Stimulated activated CD4-positive, alpha-beta T cell treated with anti-CD3 and anti-CD28 coated beads, TNF-alpha, amount 100 ng/mL, for 48 hours (primary cell): ENCODE measurements around the gene GPRIN1.
"Not testable (repeated sequence)": the region's sequence is repeated elsewhere in the genome, so short reads cannot be mapped to it uniquely, and the experiment has no call there.

Experiments
- DNase-seq, 3 donors: peaks; one replicate each; pipeline ENCODE4 v3.0.0-alpha.2; 2020; ENCODE audit warnings: low read depth in 3 of 3

GPRIN1 gene

DNA sequence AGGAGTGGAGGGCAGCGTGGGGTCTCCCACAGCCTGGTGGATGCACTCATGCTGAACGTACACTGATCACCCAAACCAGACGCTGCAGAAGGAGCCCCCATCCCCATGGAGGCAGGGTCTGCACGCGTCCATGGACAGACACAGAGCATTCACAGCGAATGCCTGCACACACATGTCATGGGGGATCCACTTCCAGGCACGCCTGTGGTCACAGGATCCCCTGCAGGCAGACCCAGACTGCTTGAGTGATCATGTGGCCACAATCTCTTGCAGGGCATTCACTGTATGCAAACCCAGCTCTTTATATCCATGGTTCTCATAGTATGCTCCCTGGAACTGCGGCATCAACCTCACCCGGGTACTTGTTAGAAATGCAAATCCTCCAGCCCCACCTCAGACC, 15.0 kb upstream of the GPRIN1 start:
- no peak for DNase-seq

DNA sequence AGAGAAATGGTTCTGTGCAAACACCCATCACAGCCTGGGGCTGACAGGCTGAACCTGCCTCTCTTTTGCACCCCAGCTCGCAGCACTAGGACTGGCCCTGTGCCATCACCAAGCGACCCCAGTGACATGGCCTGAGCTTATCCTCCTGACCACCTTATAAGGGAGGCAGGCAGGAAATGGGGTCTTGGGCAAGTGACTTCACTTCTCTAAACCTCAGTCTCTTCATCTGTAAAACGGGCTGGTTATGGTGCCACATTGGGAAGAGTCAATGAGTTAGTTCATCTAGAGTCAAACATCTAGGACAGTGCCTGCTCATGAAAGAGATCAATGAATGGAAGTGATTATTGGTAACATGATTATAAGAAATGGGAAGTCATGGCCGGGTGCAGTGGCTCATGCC, 14.2 kb upstream of the GPRIN1 start:
- DNase-seq = no peak

DNA sequence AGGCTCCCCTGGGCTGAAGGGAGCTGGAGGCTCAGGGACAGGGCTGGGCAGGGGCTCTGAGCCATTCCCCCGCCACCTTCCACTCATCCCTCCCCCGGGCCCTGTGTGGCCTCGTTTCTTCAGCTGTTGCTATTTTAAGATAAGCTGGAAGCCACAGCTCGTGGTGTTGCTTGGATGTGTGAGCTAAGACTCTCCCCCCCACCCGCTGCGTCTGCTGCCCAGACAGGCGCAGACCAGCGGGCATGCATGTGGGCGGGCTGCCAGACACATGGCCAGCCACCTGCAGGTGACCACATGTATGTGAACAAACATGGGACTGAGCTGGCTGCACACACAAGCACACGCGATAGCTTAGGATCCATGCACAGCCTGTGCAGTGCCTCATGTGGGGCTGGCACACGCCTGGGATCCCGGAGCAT, 11.7 kb upstream of the GPRIN1 start:
- DNase-seq = no peak

DNA sequence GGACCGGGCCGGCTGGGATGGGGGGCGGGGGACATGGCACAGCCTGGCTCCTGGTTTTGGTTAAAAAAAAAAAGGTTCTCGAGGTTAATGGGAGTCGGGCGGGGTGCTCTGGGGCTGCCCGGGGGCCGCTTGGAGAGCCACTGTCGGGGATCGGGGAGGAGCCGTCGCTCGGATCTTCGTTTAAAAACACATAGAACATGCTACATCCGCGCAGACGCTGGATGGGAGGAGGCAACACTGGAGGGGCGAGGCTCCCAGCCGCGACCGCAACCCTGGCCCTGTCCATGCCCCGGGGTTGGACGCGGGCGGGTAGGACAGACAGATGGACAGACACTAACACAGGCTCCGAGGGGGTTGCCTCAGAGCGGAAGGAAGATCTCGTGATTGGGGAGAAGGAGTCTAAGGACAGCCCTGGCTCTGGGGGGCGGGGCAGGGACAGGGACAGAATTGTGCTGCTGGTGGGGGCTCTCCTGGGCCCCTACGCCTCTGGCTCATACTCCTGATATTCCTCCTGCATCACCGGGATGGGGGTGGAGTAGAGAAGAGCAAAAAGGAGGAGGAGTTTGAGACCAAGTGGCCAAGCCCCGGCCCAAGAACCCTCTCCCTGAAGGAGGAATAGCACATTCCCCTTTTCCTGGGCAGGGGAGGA, 10.5 kb upstream of the GPRIN1 start:
- DNase-seq = no peak

DNA sequence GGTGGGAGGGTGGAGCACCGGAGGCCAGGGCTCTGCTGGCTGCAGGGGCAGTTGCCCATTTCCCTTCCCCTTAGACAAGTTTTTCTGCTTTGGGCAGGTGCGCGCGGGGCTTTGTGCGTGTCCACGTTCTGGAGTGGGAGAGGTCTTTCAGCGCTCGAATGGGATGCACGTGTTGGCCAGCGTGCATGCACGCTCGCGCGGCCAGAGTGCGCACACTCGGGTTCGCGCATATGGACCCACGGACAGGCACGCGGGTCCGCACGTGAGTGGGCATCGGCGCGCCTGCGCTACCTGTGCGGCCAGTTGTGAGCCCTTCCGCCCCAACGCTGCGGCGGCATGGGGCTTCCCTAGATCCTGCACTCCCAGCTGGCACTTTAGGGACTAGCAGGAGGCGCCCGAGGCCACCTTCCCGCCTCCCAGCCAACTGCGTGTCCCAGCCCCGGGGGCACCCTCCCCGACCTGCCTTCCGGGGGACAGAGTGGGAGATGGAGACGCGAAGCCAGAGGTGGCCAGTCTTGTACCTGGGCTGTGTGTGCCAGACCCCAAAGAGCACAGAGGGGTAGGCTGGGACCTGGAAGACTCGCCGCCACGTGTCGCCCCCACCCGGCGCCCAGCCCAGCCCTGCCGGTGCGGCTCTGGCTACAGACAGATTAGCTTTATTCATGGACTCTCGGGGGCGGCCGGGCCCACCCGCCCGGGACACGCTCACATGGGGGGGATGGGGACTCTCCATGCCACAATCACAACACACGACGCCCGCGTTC, 9.8 kb upstream of the GPRIN1 start:
- DNase-seq = no peak

DNA sequence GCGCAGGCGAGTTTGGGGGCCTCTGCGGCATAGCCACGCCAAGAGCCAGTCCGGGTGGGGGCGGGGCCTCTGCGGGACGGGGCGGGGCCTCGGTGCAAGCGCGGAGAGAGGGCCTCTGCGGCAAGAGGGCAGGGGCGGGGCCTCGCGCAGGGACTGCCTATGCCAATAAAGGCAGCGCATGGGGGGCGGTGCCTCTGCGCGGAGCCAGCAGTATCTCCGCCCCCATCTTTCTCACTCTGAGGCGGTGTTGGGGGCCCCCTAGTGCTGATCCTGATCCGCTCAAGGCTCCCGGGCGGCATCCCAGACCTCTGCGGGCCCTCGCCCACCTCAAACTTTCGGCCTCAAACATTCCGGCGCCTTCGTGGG, 9.2 kb upstream of the GPRIN1 start:
- DNase-seq = peak; percentile 65 to 86 (median 83)

DNA sequence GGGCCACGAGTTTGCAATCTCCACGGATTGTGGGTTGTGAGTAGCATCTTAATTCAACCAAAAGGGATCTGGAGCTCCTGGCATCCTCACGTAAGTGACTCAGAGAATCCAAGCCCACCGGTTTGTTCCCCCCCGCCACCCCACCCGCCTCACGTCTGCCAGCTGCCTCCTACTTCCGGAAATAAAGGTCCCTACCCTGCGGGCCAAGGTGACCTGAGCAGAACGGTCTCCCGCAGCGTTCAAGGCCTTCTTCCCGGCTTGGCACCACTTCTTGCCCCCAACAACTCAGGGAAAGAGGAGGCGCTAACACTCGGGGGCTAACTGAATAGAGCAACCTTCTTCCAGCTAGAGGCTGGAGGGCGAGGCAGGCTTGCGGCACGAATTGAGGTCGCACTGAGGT, 8.8 kb upstream of the GPRIN1 start:
- no peak for DNase-seq

DNA sequence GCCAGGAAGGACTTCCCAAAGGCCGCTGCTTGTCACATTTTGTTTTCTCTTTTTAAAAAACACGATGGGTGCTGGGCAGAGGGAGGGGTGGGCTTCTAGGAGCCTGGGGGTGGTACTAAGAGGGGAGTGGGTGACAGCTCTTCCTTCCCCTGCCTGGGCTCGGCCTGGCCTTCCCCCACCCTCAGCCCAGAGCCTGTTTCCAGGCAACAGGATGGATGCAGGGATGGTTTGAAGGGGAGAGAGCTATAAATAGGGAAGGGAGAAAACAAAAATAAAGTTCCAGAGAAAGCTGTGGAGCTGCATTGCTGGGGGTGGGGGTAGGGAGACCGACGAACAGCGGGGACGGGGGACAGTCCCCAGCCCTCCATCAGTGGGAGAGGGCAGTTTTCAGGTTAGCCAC, 6.6 kb upstream of the GPRIN1 start:
- no peak for DNase-seq

DNA sequence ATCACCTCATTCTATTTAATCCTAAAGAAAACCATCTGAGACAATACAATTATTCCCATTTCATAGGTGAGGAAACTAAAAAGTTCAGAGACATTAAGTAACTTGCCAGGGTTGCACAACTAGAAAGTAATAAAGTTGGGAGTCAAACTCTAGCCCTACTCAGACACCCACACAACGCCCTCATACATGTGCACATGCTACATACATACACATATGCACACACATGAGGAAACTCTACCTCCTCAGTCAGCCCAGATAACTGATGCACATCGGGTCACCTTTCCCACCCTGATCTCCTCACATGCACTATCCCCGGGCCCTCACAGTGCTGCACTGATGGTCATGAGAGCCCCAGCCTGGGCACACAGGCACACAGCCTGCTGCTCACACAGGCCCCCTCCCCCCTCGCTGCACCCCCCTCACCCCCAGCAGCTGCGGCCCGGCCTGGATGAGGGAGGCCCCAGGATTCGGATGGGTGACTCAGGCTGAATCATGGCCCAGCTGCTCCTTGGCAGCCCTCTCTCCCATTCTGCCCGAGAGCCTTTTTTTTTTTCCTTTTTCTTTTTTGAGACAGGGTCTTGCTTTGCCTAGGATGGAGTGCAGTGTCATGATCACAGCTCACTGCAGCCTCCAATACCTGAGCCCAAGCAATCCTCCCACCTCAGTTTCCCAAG, 5.0 kb upstream of the GPRIN1 start:
- DNase-seq = no peak

DNA sequence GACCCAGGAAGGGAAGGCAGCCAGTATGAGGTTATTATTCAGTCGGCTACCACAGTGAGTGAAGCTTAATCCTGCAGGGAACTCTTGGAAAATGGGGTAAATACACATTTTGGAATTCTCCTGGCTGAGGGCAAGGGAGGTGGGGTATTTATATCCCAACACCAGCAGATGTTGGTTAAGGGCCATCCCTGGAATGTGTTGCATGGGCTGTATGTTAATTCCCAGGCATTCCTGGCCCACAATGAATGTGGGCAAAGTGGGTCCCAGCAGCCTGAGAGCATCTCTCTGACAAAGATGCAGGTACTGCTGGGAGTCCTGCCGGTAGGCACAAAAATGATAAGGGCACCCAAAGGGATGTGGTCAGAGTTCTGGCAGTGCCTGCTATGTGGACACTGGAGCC, 2.9 kb upstream of the GPRIN1 start:
- no peak for DNase-seq

DNA sequence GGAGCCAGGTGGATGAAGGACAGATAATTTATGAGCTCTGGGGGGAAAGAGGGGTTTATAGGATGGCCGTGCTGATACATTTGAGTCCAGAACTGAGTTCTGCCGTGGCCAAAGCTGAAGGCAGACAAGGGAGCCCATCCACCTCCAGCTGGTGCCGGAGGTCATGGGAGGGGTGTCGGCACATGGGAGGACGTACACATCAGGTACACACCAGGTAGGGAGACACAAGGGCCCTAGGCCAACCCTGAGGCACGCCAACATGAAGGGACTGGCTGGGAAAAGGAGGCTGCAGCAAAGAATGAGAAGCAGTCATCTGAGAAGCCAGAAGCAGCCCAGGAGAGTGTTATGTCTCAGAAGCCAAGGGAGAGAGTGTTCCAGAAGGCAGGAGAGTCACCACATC, 2.1 kb upstream of the GPRIN1 start:
- no peak for DNase-seq

DNA sequence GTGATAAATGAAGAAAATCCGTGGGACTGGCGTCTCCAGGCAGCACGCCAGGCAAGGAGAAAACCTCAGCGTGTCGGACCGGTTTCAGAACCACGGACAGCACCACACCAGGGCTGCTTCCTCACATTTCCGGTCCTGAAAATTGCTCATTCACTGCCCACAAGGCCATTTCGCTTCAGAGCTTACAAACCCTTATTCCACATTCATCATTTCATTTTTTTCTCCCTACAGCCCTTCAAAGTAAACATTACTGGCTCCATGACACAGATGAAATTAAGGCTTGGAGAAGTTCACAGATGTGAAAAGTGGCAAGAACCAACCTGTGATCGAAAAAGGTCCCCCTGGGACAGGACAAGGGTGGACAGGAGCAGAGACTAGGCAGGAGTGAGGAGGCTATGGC, 1.5 kb upstream of the GPRIN1 start:
- peak in 1 of 3 donors; percentile 47 for DNase-seq

DNA sequence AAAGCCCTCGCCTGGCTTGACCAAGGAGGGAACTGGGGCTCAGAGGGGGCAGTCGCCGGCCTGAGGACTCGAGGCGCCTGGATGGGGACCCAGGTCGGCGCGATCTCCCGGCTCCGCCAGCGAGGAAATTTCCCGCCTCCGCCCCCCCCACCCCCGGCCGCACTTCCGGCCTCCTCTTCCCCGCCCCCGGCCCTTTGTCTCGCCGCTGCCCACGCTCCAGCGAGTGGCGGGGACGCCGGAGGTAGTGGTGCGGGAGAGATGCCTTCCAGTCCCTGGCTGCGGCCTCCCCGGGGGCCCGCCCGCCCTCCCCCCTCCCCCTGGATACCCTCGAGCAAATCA, 448 bp upstream of the GPRIN1 start:
- no peak for DNase-seq

DNA sequence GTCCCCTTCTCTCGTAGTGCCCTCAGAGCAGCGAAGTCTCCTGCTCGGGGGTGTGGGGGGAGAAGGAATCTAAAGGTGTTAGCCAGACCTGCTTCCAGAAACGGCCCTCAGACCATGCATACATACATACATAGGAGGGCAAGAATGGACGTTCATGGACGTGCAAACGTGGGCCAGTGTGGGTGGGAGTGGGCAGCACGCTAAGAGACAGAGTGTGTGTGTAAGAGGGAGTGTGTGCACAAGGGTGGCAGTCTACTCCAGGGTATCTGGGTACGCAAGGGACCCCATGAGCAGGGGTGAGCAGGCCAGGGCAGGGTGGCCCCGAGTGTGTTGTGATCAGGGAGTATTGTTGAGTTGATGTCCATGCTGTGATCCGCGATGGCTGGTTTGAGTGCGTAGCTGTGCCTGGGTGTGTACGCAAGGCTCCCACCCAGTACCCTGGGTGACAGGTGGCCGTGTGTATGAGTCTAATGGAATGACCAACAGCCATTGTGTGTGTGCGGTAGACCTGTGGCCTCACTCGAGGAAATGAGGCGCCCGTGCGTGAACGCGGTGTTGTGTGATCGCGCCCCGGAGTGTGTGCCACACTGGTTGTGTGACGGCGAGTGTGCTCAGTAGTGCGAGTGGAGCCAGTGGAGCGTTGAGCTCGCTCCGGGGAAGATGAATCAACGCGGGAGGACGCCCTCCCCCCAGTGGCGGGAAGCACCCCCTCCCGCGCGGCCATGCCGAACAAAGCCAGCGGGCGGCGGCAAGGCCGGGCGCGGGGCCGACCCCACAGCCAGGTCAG, 826 bp downstream of the GPRIN1 start:
- no peak for DNase-seq

DNA sequence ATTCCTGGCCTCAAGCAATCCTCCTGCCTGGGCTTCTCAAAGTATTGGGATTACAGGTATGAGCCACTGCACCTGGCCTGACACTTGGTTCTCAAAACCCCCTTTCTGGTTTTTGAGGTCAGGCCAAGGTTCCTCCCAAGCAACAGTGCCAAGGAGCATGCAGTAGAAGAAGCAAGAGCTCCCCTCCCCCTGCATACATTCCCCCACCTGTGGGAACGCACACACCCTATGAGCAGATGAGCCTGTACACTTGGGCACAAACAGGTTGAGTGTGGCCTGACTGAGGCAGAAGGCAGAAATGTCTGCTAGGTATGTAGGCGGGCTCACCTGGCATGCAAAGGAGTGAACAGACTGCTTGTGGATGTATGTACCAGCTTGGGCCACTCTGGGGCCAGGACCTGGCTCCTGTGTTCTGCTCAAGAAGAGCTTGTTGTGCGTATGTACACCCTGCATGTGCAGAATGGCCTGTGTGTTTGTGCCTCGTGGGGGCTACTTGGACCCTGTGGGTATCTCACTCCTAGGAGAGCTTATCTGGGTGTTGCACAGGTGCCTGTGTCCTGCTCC, 1.7 kb downstream of the GPRIN1 start:
- DNase-seq = no peak

DNA sequence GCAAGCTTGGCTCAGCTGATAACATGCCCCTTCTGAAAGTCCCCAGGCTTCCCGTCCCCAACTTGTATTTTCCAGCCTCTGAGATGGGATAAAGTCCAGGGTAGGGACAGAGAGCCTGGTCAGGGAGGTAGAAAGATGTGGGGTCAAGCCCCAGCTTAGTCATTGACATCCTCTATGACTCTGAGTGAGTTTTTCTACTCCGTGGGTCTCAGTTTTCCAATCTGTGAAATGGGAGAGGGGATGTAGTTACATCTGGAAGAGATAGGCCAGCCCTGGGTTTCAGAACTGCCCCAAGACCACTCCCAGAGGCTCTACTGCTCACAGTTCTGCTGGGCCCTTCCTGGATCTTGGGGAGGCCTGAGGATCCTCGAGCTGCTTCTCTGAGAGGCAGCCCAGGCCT, 3.1 kb downstream of the GPRIN1 start:
- no peak for DNase-seq

DNA sequence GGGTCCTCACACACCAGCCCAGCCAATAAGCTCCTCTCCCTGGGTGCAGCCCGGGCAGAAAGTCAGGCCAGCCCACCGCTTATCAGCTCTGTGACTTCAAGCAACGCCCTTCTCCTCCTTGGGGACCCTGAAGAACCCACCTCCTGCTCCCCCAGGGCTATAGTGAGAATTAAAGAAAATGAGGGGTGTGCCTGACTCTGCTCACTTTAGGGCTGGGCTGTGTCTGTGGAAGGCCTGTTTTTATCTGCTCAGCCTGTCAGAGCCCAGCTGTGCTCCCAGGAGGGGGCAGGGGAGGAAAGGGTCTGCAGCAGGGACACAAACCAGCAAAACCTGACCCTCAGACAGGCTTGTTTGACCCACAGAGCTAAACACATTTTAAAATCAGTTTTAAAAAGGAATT, 3.9 kb downstream of the GPRIN1 start:
- DNase-seq = no peak

DNA sequence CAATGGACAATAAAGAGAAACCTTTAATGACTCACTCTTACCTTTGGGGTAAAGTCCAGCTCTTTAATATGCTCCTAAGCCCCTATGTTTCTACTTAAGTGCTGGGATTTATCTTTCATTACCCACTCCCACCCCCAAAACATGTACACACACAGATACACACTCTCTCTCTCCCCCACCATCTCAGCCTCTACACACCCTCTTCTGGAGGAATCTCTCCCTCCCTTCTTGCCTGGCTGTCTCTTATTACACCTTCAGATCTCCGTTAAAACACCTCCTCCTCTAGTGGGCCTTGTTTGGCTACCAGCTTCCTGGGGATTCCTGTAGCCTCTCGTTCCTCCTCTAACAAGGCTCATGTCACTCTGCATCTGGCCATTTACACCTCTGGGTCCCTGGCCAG, 6.9 kb downstream of the GPRIN1 start:
- no peak for DNase-seq

DNA sequence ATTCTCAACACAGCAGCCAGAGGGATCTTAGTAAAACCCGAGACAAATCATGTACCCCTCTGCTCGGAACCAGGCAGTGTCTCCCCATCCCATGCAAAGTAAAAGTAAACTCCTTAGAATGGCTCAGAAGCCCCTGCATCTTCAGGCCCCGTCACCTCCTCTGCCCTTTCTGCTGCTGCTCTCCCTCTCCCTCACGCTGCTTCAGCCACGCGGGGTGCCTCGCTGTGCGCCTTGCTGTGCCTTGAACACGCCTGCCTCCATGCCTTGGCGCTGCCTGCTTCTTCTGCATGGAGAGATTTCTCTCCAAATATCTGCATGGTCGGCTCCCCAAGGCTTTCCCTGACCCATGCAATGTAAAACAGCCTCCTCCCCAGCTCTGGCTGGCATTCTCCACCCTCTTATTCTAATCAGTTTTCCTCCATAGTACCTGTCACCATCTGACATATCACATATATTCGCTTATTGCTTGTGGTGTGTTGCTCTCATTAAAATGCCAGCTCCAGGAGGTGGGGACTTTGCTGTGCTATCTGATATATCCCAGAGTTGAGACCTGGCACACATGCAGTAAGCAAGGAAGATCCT, 8.0 kb downstream of the GPRIN1 start:
- no peak for DNase-seq

DNA sequence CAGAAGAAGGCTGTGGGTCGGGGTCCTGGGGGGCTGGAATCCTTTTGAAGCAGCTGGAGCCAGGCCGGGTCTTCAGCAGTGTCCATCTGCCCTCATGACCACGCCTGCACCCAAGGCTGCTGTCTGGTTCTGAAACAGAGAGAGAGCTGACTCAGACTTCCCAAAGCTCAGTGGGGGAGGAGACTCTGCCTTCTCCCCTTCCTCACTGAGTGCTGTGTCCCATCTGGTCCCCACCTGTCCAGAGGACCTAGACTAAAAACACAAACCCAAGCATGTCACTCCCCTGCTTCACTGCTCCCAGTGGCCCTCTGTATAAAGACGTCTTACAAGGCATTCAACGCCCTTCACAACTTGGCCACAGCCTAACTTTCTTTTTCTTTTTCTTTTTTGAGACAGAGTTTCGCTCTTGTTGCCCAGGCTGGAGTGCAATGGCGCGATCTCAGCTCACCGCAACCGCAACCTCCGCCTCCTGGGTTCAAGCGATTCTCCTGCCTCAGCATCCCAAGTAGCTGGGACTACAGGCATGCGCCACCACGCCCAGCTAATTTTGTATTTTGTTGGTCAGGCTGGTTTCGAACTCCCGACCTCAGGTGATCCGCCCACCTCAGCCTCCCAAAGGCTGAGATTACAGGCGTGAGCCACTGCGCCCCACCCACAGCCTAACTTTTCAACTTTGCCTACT, 10.1 kb downstream of the GPRIN1 start:
- DNase-seq = not testable (repeated sequence)
